HUES6 (cell line): Measurements from ENCODE around the gene MMP10.
"Not testable (repeated sequence)": the region's sequence is repeated elsewhere in the genome, so short reads cannot be mapped to it uniquely, and the experiment has no call there.

Experiments used
- H3K27ac ChIP-seq: 2 replicates; pipeline ENCODE4 v1.7.0; 2013; ENCODE audit warnings: low read depth, mild to moderate bottlenecking, low read length, inconsistent platforms
- H3K27me3 ChIP-seq: 2 replicates; pipeline ENCODE4 v1.6.1; 2013; ENCODE audit warnings: low read length; ENCODE audit not compliant: control insufficient read depth, insufficient read depth
- H3K36me3 ChIP-seq: 2 replicates; pipeline ENCODE4 v1.6.1; 2013; ENCODE audit warnings: low read length; ENCODE audit not compliant: control insufficient read depth, insufficient read depth
- H3K4me1 ChIP-seq: 2 replicates; pipeline ENCODE4 v1.6.1; 2013; ENCODE audit warnings: low read length; ENCODE audit not compliant: control insufficient read depth, insufficient read depth
- H3K4me3 ChIP-seq: 2 replicates; pipeline ENCODE4 v1.5.1; 2013; ENCODE audit warnings: low read depth, low read length
- H3K9ac ChIP-seq: one replicate; pipeline ENCODE4 v1.6.1; 2013; ENCODE audit warnings: mild to moderate bottlenecking, low read length
- H3K9me3 ChIP-seq: 2 replicates; pipeline ENCODE4 v1.6.1; 2013; ENCODE audit warnings: low read depth, low read length; ENCODE audit not compliant: control insufficient read depth, insufficient read depth

MMP10 gene

GRCh38 chr11:102757823-102758549 is 22.4 kb downstream of the MMP10 start:
- Histone ChIP-seq H3K36me3 (no peaks in the 10 kb centered on the region), H3K4me3 (no peak overlapping the region), H3K27ac (no peak overlapping the region), H3K4me1 (peaks cover 15% of the 10 kb centered on the region), H3K27me3 (no peaks in the 10 kb centered on the region), H3K9me3 (no peaks in the 10 kb centered on the region), H3K9ac (no peak overlapping the region)

- Histone ChIP-seq H3K4me1 (peaks cover 15% of the 10 kb centered on the region), H3K9ac (no peak overlapping the region), H3K9me3 (no peaks in the 10 kb centered on the region), H3K27ac (no peak overlapping the region), H3K36me3 (no peaks in the 10 kb centered on the region), H3K27me3 (no peaks in the 10 kb centered on the region), H3K4me3 (no peak overlapping the region)
Measured at GRCh38 chr11:102753267-102753666, 27.2 kb downstream of the MMP10 start.

- H3K36me3 ChIP-seq = no peaks in the 10 kb centered on the region
- no peaks in the 10 kb centered on the region for H3K9me3 ChIP-seq
- H3K27ac ChIP-seq = no peak overlapping the region
- H3K4me1 ChIP-seq = peaks cover 15% of the 10 kb centered on the region
- H3K9ac ChIP-seq = no peak overlapping the region
- H3K27me3 ChIP-seq = no peaks in the 10 kb centered on the region
- no peak overlapping the region for H3K4me3 ChIP-seq
Measured at GRCh38 chr11:102751673-102752072, 28.8 kb downstream of the MMP10 start.

GRCh38 chr11:102749101-102749722 is 31.2 kb downstream of the MMP10 start:
- Histone ChIP-seq H3K27me3 (no peaks in the 10 kb centered on the region), H3K4me1 (peaks cover 15% of the 10 kb centered on the region), H3K9ac (no peak overlapping the region), H3K27ac (no peak overlapping the region), H3K9me3 (no peaks in the 10 kb centered on the region), H3K4me3 (no peak overlapping the region), H3K36me3 (no peaks in the 10 kb centered on the region)

GRCh38 chr11:102746746-102747578 is 33.5 kb downstream of the MMP10 start:
- not testable (repeated sequence) for H3K4me1 ChIP-seq, H3K36me3 ChIP-seq, H3K27me3 ChIP-seq, H3K9me3 ChIP-seq, H3K27ac ChIP-seq
- H3K9ac ChIP-seq = peak overlapping the region; percentile 72
- peak overlapping the region; percentile 71 for H3K4me3 ChIP-seq

GRCh38 chr11:102734650-102735049 is 45.8 kb downstream of the MMP10 start:
- Histone ChIP-seq H3K27me3 (no peaks in the 10 kb centered on the region), H3K9me3 (peaks cover 4% of the 10 kb centered on the region; the same call in 1 of the 2 replicates), H3K36me3 (no peaks in the 10 kb centered on the region), H3K27ac (no peak overlapping the region), H3K4me3 (no peak overlapping the region), H3K9ac (no peak overlapping the region), H3K4me1 (no peaks in the 10 kb centered on the region)

- Histone ChIP-seq H3K27ac (no peak overlapping the region), H3K9ac (no peak overlapping the region), H3K9me3 (peaks cover 4% of the 10 kb centered on the region; the same call in 1 of the 2 replicates), H3K4me1 (no peaks in the 10 kb centered on the region), H3K4me3 (no peak overlapping the region), H3K36me3 (no peaks in the 10 kb centered on the region), H3K27me3 (no peaks in the 10 kb centered on the region)
Measured at GRCh38 chr11:102733232-102733875, 47.1 kb downstream of the MMP10 start.

- not testable (repeated sequence) for H3K4me1 ChIP-seq, H3K4me3 ChIP-seq
Measured at GRCh38 chr11:102730944-102731343, 49.5 kb downstream of the MMP10 start.

GRCh38 chr11:102729849-102730815 is 50.3 kb downstream of the MMP10 start:
- no peak overlapping the region for H3K27ac ChIP-seq
- H3K4me3 ChIP-seq = no peak overlapping the region
- H3K27me3 ChIP-seq = no peaks in the 10 kb centered on the region
- no peaks in the 10 kb centered on the region for H3K4me1 ChIP-seq
- no peak overlapping the region for H3K9ac ChIP-seq
- H3K9me3 ChIP-seq = peaks cover 4% of the 10 kb centered on the region; the same call in 1 of the 2 replicates
- no peaks in the 10 kb centered on the region for H3K36me3 ChIP-seq

More at GRCh38 chr11:102730944-102731343, 49.5 kb downstream of the MMP10 start:
- H3K27ac ChIP-seq, H3K9ac ChIP-seq, H3K36me3 ChIP-seq, H3K27me3 ChIP-seq, H3K9me3 ChIP-seq: not testable (repeated sequence)

- Histone ChIP-seq H3K4me3 (no peak overlapping the region), H3K9ac (no peak overlapping the region), H3K4me1 (no peaks in the 10 kb centered on the region), H3K27me3 (no peaks in the 10 kb centered on the region), H3K9me3 (peaks cover 7% of the 10 kb centered on the region; the same call in 1 of the 2 replicates), H3K36me3 (no peaks in the 10 kb centered on the region), H3K27ac (no peak overlapping the region)
Measured at GRCh38 chr11:102727890-102728289, 52.5 kb downstream of the MMP10 start.
